ENCODE measurements around the gene SLC19A3.

- TF ChIP-seq, protein P1, sequence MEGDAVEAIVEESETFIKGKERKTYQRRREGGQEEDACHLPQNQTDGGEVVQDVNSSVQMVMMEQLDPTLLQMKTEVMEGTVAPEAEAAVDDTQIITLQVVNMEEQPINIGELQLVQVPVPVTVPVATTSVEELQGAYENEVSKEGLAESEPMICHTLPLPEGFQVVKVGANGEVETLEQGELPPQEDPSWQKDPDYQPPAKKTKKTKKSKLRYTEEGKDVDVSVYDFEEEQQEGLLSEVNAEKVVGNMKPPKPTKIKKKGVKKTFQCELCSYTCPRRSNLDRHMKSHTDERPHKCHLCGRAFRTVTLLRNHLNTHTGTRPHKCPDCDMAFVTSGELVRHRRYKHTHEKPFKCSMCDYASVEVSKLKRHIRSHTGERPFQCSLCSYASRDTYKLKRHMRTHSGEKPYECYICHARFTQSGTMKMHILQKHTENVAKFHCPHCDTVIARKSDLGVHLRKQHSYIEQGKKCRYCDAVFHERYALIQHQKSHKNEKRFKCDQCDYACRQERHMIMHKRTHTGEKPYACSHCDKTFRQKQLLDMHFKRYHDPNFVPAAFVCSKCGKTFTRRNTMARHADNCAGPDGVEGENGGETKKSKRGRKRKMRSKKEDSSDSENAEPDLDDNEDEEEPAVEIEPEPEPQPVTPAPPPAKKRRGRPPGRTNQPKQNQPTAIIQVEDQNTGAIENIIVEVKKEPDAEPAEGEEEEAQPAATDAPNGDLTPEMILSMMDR (IDR thresholded peaks at IDR 0.05; ENCODE audit: low read depth, low read length): peak; percentile 85
- TF ChIP-seq POLR2A (IDR thresholded peaks at IDR 0.05; ENCODE audit: extremely low read depth, insufficient read length) (no peak), MAX (IDR thresholded peaks at IDR 0.05; ENCODE audit: low read depth, low read length) (no peak), MYC (IDR thresholded peaks at IDR 0.05; ENCODE audit: low read depth, low read length) (no peak)
These were observed 48.6 kb upstream of the SLC19A3 start for GRCh38 chr2:227766373-227766883.
